Left lung (tissue), 10 donors: ENCODE data around the gene TACR2. TPM values are rescaled to one million over a fixed set of nuclear protein-coding genes. Genes with fewer than 3 reads are reported as not detected.
"Not testable (repeated sequence)": the region's sequence is repeated elsewhere in the genome, so short reads cannot be mapped to it uniquely, and the experiment has no call there.

Experiments used
- ATAC-seq: fragments of 200-7000 bp; cut with Tn5 transposase; one replicate; pipeline ENCODE4 v1.9.1; 2020; ENCODE audit warnings: moderate library complexity
- DNase-seq, 4 donors: peaks; one replicate each; pipeline ENCODE4 v3.0.0-alpha.2; 2013 to 2020
- H3K27ac ChIP-seq, 2 donors: fragments of 200-600 bp; sonication (generic) in 1 of 2; one replicate each; pipeline versions ENCODE4 v1.5.0 to v1.8.0; 2020 to 2021
- H3K27me3 ChIP-seq, 2 donors: fragments of 200-600 bp; sonication (generic) in 1 of 2; one replicate each; pipeline versions ENCODE4 v1.5.0 to v1.8.0; 2020 to 2021
- H3K36me3 ChIP-seq, 2 donors: fragments of 200-600 bp; sonication (generic) in 1 of 2; one replicate each; pipeline versions ENCODE4 v1.5.0 to v1.8.0; 2020 to 2021
- H3K4me1 ChIP-seq, 2 donors: fragments of 200-600 bp; one replicate each; pipeline ENCODE4 v1.8.0; 2021
- H3K4me3 ChIP-seq, 2 donors: fragments of 200-600 bp; sonication (generic) in 1 of 2; one replicate each; pipeline versions ENCODE4 v1.5.0 to v1.8.0; 2020 to 2021; ENCODE audit warnings: mild to moderate bottlenecking in 1 of 2
- H3K9me3 ChIP-seq, 2 donors: fragments of 200-600 bp; sonication (generic) in 1 of 2; one replicate each; pipeline versions ENCODE4 v1.5.0 to v1.8.0; 2020 to 2021
- intact Hi-C, 2 donors: fragments of 100-400 bp; cut with DNase I; formaldehyde crosslinking; loops; one replicate each; pipeline versions ENCODE4 v1.11.2 to v1.14.2; 2022
- polyA plus RNA-seq, 6 donors: library from polyadenylated mRNA; unstranded; fragments of 120-200 nt; gene quantifications; one replicate each; pipeline ENCODE4 v1.2.1, GENCODE V29; 2013; ENCODE audit not compliant: insufficient read length in 6 of 6
- total RNA-seq, 2 donors: library from RNA; stranded (reverse); fragmentation: NEBNext Ultra II Directional; extraction: Animal tissue kit (Norgen Biotek cat#: 25700); gene quantifications; one replicate each; pipeline ENCODE4 v1.2.1, GENCODE V29; 2021
- TF ChIP-seq, protein P1 (sequence below), 2 donors: fragments of 200-600 bp; sonication (generic) in 1 of 2; IDR thresholded peaks; one replicate each; pipeline versions ENCODE4 v1.5.0 to v1.8.0; 2021; ENCODE audit warnings: antibody characterized with exemption in 2 of 2
- donor health status: DM: no; HTN: yes; CAD: no.
- donor health status: DM: no; HTN: no; CAD: no.

TACR2 gene
- total and polyA plus RNA-seq, 8 donors, result 0.31 to 0.70 (median 0.45) TPM

DNA sequence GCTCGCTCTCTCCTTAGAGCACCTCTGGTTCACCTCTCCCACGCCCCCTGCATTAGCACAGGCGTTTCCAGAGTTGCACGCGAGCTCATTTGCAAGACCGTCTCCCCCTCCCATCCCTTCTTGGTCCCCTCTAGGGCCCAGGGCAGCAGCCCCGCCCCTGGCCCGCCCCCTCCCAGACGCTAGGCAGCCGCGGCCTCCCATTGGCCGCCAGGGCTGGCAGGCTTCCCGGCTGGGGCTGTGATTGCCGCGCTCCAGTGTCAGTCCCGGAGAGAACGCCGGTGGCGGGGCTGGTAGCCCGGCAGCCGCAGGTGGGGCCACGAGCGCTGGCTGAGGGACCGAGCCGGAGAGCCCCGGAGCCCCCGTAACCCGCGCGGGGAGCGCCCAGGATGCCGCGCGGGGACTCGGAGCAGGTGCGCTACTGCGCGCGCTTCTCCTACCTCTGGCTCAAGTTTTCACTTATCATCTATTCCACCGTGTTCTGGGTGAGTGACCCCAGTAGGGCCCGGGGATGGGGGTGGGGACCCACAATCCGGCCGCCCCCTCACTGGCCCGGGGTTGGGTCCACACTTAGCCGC, 34.6 kb upstream of the TACR2 start, which contains the start of gene TSPAN15:
TSPAN15 (plus strand) TSS at position 257 of the 575 bp plus-strand sequence; CDS start at position 387, 130 bp downstream.
- TF ChIP-seq, protein P1, sequence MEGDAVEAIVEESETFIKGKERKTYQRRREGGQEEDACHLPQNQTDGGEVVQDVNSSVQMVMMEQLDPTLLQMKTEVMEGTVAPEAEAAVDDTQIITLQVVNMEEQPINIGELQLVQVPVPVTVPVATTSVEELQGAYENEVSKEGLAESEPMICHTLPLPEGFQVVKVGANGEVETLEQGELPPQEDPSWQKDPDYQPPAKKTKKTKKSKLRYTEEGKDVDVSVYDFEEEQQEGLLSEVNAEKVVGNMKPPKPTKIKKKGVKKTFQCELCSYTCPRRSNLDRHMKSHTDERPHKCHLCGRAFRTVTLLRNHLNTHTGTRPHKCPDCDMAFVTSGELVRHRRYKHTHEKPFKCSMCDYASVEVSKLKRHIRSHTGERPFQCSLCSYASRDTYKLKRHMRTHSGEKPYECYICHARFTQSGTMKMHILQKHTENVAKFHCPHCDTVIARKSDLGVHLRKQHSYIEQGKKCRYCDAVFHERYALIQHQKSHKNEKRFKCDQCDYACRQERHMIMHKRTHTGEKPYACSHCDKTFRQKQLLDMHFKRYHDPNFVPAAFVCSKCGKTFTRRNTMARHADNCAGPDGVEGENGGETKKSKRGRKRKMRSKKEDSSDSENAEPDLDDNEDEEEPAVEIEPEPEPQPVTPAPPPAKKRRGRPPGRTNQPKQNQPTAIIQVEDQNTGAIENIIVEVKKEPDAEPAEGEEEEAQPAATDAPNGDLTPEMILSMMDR (IDR thresholded peaks at IDR 0.05), result no peak
- peaks cover 0 to 22% of the 10 kb centered on the region in 2 donors for H3K27me3 ChIP-seq
- H3K4me3 ChIP-seq, result peak within 1 kb of the TSS; percentile 59 to 68
- intact Hi-C loops, result no loop called here
- peak; percentile 71 to 94 (median 92) for DNase-seq
- H3K27ac ChIP-seq, result peak within 1 kb of the TSS; percentile 74 to 82
- peaks cover 27 to 54% of the 10 kb centered on the region in 2 donors for H3K4me1 ChIP-seq
- H3K36me3 ChIP-seq, result no peaks in the 10 kb centered on the region
- ATAC-seq, result peak; percentile 94
- no peaks in the 10 kb centered on the region for H3K9me3 ChIP-seq

DNA sequence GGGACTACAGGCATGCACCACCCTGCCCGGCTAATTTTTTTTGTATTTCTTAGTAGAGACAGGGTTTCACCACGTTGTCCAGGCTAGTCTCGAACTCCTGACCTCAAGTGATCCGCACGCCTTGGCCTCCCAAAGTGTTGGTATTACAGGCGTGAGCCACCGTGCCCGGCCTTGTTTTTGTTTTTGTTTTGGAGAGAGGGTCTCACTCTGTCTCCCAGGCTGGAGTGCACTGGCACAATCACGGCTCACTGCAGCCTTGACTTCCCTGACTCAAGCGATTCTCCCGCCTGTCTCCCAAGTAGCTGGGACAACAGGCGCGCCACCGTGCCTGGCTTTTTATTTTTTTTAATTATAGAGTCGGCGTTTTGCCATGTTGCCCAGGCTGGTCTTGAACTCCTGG, 33.7 kb upstream of the TACR2 start:
- H3K27me3 ChIP-seq, result peaks cover 0 to 22% of the 10 kb centered on the region in 2 donors
- DNase-seq, H3K9me3 ChIP-seq, H3K4me3 ChIP-seq, H3K36me3 ChIP-seq, ATAC-seq, intact Hi-C loops: not testable (repeated sequence)
- H3K27ac ChIP-seq, result peak overlapping the region; percentile 55 to 82
- H3K4me1 ChIP-seq, result peaks cover 28 to 54% of the 10 kb centered on the region in 2 donors

GRCh38 chr10:69449841-69450240, 33.1 kb upstream of the TACR2 start:
- Histone ChIP-seq H3K36me3 (no peaks in the 10 kb centered on the region), H3K4me1 (peaks cover 28 to 58% of the 10 kb centered on the region in 2 donors), H3K27me3 (peaks cover 0 to 22% of the 10 kb centered on the region in 2 donors), H3K27ac (peak overlapping the region; percentile 55 to 82), H3K9me3 (no peaks in the 10 kb centered on the region), H3K4me3 (no peak overlapping the region)
- TF ChIP-seq, protein P1 (IDR thresholded peaks at IDR 0.05), result peak; percentile 38 to 63
- peak in 1 of 4 donors; percentile 44 for DNase-seq
- intact Hi-C loops, result no loop called here
- peak; percentile 24 for ATAC-seq

DNA sequence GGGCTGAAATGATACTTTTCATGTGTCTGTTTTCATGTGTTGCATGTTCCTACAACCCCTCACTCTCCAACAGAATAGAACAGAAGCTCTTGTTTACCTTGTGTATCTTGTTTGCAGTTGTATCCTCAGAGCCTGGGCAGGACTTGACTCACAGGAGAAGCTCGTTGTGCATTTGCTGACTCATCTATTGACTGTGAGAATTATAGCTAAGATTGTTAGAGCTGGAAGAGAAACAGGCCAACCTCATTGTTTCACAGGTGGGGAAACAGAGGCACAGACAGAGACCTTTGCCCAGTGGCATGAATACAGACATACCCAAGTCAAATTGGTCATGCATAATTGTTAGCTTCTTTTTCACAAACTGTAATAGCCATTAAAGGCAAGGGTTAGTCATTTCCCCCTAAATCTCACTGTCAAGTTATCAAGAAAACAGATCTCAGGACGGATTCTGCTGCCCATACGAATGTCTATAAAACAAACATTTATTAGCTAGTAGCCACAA, 30.0 kb upstream of the TACR2 start:
- intact Hi-C loops, result no loop called here
- TF ChIP-seq, protein P1 (IDR thresholded peaks at IDR 0.05), result no peak
- Histone ChIP-seq H3K36me3 (no peaks in the 10 kb centered on the region), H3K4me3 (no peak overlapping the region), H3K4me1 (peaks cover 22 to 40% of the 10 kb centered on the region in 2 donors), H3K27me3 (peaks cover 0 to 9% of the 10 kb centered on the region in 2 donors), H3K27ac (peak overlapping the region; percentile 35 to 48), H3K9me3 (no peaks in the 10 kb centered on the region)
- ATAC-seq (peak; percentile 30), DNase-seq (no peak)

- DNase-seq (no peak), ATAC-seq (no peak)
- H3K27ac ChIP-seq, result peak overlapping the region; percentile 35 to 48
- TF ChIP-seq, protein P1 (IDR thresholded peaks at IDR 0.05), result no peak
- H3K4me1 ChIP-seq, result peaks cover 22 to 36% of the 10 kb centered on the region in 2 donors
- H3K9me3 ChIP-seq, result no peaks in the 10 kb centered on the region
- intact Hi-C loops, result no loop called here
- no peaks in the 10 kb centered on the region for H3K36me3 ChIP-seq
- no peak overlapping the region for H3K4me3 ChIP-seq
- H3K27me3 ChIP-seq, result peaks cover 0 to 5% of the 10 kb centered on the region in 2 donors
Observed at GRCh38 chr10:69446229-69446628, 29.5 kb upstream of the TACR2 start.
